DMS53 treated with DMSO at 0.1 percent for 48 hours (cell line): ENCODE data around the gene NAA40.

Experiments used
- DNase-seq: peaks from one replicate; lab custom pipeline; 2025; ENCODE audit not compliant: unreplicated experiment; lab: John Stamatoyannopoulos, UW

The NAA40 gene

DNA sequence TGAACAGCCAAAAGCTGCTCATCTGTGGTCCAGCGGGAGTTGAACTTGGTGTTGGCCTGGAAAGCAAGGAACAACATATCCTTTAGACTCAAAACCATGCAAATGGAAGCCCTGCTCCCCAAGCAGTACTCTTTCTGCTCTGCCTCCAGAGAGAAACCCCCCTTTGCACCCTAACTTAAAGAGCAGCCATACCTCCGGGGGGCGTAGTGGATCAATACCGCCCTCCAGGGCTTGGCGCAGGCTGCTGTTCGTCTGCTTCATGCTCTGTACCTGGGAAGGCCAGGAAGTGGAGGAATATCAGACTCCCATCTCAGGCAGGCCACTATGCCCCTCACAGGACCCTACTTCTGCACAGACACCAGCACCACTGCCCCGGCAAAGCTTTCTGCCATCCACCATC is 26.1 kb upstream of the NAA40 start:
- no peak for DNase-seq

DNA sequence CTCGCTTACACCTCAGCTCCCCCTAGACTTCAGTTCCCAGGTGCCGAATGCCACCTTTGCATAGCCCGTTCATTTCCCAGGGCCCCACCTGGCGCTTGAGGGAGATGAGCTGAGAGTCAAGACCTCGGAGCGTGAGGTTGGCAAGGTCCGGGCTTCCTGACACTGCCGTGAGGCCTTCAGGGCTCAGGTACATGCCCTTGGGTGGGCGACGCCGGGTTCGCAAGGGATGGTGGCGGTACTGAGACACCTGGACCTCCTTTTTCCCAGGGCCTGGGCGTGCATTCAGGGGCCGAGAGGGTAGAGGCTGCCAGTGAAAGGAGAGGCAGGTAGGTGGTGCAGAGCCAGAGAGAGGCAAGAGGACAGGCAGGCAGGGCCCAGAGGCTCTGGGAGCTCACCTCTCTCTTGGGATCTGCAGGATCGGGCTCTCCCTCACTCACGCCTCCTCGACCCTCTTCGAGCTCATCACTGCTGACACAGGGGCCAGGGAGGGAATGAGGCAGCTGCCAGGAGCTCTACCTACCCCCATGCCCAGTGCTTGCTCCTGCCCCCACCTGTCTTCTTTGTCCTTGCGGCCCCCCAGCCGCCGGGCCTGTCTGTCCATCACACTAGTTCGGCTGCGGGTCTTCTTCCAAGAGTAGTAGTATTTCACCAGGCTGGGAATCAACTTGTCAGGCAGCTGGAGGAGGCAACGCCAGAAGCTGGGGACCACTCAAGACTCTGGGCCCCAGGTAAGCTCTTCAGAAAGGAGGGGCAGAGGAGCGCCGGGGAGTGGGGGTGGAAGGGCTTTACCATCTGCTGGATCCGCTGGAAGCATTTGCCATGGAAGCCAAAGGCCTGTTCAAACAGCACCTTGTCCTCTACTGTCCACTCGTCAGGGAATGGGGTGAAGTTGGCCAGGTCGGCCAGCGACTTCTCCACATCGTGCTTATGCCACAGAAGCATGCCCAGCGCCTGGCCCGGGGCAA is 24.7 kb upstream of the NAA40 start:
- no peak for DNase-seq

DNA sequence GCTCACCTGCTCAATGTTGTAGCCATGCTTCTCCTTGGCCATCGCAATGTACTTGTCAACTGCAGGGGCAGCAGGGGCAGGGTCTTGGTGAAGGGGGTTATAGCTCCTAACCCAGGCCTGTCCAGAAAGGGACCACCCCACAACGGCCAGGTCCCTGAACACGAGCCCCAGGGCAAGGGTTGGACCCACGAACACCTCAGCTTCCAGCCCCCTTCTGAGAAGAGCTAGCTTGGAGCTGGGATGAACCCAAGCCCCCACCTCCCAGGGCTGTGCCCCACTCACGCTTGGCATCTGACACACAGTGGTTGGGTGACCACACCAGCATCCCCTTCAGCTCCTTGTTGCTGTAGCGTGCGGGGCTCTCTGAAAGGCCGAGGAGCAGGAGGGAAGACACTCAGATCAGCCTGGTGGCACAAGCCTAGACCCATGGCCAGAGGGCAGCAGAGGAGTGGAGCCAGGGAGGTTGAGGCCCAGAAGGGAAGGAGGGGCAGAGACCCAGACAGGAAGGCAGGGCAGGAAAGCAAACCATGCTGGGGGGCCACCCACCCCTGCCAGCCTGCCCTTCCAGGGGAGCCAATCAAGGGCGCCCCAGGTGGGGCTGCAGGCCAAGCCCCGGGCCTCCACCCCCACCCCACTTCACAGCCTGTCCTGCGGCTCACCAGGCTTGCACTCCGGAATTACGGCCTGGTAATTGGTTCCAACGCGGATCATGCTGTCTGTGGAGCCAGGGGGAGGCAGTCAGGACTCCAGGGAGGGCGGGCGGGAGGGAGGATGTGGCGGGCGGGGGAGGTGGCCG is 23.7 kb upstream of the NAA40 start:
- no peak for DNase-seq

DNA sequence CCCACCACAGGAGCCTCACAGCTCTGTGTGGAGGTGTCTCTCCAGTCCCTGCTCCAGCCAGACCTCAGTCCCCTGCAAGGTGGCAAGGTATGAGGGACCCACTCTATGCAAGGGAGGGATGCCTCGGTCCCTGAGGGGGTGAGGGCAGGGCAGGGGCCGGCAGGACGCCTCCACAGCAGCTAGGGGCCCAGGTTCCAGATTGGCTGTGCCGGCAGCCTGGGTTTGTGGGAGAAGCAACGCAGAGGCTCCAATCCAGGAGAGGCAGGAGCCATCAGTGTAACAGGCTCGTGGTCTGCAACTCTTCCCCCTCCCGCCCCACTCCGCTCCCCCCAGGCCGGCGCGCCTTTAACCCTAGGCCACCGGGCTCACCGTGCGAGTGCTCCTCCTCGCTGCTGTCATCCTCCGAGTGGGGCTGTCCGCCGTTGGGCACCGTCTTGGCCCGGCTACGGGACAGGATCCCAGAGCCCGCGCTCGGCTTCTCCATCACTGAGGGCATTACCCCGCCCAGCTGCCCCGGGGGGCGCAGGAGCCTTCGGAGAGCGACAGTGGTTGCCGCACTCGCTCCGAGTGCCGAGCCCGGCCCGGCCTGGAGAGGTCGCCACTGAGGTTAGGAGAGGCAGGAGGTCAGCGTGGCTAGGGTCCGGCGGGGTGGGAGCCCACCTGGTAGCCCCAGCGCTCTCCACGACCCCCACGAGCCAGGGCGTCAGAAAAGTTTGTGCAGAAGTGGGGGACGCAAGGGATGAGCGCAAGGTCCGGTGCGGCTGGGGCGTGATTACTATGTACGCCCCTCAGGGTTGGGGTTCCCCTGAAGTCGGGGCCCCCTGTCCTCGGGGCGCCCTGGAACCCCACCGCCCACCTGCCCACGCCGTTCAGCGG is 22.6 kb upstream of the NAA40 start:
- DNase-seq, result no peak

DNA sequence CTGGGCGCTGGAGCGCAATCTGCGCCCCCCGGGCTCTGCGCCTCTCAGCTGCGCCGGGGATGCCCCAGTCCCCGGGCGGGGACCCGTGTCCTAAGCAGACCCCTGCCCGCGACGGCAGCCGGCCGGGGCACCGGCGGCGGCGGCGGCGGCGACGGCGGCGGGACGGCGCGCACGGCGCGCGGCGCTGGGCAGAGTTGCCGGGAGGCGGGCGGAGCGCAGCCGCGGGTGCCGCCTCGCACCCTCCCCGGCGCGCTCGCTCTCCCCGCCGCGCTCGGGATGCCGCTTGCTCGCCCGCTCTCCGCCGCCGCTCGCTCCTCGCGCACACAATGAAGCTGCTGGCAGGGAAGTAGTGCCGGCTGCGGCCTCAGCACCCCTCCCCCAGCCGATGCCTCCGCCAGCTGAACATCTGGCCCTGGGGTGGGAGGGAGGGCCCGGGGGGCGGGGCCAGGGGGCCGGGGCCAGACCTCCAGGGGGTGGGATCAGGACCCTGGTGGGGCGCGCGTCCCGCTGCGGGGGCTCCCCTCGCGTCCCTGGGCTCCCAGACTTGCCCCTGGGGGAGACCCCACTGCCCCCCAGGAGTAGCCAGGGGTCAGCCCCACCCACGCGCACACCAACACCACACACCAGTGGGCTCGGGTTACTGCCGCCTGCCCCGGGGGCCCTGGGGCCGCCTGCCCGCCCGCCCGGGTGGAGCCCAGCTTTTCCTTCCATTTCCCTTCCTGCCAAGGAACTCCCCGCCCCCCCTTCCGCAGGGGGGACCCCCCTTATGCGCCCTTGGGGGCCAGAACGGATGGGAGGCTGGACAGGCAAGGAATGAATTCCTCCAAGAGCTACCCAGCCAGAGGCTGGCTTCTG is 21.7 kb upstream of the NAA40 start, which contains the start of gene RCOR2:
RCOR2 (minus strand) TSS at position 328 of the 855 bp plus-strand sequence. CDS start 708 bp downstream, outside the sequence.
- DNase-seq, result peak; percentile 90

DNA sequence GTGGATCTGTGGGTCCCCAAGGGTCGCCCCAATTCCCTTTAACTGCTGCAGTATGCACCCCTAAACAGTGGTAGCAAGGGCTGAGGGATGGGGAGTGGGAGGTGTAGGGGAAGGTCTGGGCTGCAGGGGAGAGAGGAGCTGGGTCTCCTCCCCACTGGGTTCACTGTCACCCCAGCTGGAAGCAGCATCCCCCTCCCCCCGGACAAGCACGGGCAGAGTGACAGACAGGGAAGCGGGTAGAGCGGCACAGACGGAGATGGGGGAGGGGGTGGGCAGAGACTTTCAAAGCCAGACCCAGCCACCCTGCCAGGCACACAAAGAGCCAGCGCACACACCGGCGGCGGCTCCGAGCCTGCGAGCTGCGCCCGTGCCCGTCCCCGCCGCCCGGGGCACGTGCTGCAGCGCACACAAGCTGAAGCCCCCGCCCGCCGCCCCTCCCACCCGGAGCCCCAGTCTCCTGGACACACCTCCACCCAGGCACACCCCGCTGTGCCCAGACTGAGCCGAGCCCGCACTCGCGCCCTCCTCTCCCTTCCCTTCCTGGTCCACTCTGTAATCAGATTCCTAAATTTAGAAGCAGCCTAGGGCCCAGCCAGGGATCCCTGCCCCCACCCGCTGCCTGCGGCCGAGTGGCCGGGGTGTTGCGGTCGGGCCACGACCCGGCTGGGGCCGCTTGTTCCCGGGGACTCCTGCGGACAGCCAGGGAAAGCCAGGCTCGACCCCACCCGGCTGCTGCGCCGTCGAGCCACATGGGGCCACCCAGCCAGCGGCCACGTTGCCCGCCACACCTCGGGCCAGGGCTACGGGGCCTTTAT is 20.9 kb upstream of the NAA40 start:
- peak; percentile 62 for DNase-seq

DNA sequence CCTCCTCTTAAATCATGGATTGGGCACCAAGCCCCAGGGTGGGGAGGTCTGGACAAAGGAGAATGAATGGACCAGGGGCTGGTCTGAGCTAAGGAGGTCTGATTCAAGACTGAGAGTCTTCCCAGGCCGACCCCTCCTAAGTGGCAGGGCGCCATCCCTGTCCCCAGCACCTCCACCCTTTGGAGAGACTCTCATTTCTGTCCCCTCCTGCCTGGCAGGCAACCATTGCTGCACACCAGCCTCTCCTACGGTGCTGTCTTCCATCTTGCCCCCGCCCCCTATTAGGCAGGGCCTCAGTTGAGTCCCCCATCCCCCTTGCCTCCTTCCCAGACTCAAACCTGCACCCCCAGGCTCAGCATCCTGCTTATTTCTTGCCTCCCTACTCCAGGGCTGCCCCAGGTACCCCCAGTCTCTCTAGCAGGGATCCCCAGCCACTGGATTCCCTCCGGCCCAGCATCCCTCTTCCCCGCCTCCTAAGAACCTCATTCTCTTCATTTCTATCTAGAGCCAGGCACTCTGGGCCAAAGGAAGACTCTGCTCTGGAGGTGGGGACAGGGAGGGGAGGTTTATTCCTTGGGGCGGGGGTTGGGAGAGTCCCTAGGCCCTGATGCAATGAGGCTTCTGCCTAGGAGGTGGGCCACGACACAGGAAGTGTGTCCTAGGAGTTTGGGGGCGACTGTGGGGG is 20.2 kb upstream of the NAA40 start:
- DNase-seq, result peak; percentile 30

DNA sequence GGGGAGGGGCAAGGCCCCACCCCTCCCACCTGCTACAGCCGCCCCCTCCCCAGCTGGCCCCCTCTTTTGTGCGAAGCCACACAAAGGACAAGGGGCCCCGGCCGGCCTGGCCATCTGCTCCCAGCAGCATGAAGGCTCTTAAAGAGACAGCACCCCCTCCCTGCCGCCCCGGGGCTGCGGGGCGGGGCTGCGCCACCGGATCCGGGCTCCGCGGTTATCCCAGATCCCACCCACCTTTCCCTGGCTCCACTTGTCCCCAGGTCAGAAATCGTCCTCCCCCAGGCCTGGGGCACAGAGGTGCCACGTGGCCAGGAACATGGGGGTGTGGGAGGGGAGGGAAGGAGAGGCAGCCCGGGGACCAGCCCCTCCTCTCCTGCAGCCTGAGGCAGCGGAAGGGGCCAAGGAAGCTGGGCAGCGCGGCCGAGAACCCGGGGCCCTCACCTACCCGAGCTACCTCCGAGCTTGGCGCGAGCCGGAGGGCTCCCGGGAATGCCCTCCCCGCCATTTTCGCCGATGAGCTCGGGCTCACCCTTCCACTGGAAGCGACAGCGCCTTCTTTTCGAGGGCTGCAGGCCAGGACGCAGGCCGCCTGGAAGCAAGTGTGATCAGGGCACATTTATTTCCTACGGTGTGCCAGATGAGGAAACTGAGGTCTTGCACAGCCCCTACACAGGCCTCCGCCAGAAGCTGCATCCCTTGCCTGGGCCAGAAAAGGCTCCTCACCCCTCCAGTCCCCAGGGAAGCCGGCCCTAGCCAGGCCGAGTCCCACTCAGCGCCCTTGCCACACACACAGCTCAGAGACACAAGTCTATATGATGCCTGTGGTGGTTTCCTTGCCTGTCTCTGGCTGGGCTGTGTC is 19.3 kb upstream of the NAA40 start:
- peak; percentile 65 for DNase-seq

DNA sequence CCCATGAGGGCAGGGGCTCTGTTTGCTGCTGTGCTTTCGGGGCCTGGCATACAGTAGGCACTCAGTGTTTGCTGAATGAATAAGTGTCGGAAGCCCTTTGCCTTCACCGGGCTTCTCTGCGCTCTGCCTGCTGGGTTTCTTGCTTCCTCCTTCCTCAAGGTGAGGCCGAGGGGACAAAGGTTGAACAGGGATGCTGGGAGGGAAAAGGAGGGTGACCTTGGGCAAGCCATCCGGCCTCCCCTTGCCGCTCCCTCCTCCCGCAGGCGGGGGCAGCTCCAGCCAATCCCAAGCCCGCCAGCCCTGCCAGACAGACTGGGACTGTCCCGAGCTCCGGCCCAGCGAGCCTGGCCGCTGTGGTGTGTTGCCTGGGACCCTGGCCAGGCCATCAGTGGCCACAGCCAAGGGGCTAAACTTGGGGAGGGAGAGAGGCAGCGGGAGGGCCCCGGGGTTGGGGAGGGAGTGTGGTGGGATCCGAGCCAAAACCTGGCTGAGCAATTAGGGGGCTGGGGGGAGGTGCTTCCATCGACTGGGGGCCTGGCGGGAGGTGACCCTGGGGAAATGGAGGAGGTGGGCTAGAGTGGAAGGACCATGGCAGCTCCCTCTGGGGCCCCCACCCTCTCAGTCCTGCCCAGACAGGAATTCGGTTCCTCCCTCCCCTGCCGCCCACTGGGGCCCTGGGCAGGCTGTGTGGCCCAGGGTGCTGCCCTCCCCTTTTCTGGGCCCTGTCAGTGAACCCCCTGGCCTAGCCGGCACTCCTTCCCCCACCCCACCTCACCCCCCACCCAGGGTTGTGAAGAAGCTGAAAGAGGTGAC is 18.5 kb upstream of the NAA40 start:
- DNase-seq, result no peak

DNA sequence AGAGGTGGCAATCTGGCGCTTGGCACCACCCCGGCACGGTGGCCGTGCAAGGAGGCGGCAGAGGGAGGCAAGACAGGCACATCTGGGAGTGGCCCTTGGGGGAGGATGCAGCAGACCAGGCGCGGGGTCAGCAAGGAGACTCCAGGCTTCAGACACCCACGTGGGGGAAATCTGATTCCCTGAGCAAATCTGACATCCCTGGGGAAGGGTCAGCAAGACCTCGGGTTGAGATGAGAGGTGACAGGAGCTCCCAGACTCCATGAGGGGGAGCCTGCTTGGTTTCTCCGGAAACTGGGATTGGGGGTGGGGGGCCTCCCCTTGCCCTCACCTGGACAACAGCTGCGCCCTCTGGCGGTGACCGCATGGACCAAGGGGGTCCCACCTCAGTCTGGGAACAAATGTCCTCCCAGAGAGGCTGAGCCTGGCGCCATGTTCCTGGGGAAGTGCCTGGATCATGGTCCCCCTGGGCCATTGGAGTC is 17.8 kb upstream of the NAA40 start:
- no peak for DNase-seq

DNA sequence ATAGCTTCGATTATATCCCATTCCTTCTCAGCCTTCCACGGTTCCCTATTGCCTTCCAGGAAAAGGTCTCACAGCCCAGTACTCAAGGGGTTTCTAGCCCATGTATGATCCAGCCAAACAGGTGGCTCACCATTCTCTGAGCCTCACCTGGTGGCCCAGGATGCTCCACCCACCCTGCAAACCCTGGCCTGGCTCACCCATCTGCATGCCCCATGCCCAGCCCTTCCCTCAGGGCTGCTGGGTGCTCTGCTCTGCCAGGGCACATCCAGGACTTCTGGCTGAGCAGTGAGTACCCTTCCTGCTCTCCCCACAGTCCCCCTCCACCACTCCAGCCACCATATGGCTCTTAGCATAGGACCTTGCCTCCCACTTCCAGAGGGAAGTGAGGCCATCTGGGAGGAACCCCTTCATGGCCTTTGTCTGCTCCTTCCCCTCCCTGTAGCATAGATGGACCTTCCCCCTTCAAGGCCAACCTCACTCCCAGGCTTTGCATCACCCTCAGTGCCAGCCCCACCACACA is 16.1 kb upstream of the NAA40 start:
- no peak for DNase-seq

DNA sequence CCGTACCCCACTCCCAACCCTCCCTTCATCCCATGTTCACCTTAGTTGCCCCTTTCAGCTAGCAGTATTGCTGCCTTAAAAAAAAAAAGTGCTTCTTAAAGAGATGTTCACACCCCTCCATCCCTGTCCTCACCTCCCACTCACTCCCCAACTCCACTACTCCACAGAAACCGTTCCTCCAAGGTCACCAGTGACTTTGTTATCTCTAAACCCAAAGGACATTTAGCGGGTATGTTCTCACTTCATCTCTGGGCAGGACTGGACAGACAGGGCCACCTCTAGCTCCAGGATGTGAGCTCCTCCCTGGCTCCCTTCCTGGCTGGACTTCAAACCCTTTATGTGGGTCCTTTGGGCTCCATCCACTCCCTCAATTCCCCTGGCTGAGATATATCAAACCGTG is 15.5 kb upstream of the NAA40 start:
- no peak for DNase-seq

DNA sequence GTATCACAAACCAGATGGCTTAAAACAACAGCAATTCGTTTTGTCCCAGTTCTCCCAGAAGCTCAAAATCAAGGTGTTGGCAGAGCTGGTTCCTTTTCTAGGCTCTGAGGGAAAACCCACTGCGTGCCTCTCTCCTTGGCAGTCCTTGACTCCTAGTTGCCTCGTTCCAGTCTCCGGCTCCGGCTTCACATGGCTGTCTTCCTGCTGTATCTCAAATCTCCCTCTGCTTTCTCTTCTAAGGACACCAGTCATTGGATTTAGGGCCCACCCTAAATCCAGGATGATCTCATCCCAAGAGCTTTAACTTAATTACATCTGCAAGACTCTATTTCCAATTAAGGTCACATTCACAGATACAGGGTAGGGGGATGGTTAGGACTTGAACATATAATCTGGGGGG is 9.2 kb upstream of the NAA40 start:
- no peak for DNase-seq

DNA sequence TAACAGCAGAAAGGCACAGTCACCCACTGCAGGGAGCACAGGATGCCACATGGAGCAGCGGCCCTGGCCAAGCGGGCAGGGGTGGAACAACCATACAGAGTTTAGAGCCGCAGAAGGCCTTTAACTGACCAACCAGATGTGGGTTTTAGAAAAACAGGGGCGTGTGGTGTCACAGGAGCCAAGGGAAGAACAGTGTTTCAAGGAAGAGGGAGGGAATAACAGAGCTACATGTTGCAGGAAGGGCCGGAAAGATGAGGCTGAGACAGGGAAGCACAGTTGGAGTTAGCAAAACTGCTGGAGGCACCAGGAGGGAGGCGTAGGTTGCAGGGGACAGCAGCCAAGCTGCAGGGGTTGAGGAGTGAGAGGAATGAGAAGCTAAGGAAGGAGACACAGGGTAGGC is 7.8 kb upstream of the NAA40 start:
- DNase-seq, result no peak

DNA sequence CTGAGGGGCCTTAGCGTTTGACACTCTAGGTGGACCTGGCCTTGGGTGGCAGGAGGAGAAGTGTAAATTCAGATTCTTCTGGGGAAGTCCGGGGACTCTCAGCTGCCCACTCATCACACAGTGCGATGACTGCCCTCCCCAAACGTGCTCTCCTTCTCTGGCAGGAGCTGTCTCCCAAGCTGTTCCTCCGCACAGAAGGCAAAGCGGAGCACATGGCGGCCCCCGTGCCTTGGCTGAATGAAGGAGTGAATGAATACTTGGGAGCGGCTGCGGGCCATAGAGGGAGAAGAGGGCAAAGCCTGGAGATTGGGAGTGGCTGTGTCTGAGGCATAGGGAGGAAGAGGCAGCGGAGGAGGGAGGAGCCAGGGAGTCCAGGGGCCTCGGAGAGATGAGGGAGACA is 6.9 kb upstream of the NAA40 start:
- DNase-seq, result no peak

DNA sequence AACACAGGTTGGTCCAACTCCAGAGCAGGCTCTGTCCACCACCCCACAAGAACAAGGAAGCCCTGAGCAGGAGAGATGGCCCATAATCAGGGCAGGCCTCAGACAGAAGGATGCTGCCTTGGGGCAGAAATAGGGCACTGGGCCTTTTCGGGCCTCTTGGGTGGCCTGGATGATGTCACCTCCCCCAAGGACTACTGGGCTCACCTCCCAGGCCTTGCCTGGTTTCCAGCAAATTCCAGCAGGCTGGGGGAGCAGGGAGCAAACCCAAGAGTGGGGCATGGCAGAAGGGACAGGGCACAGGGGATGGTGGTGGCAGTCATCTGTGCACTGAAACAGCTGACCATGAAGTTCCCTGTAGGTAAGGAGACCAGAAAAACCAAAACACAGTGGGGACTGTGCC is 5.3 kb upstream of the NAA40 start:
- no peak for DNase-seq
